NCI-H146 (cell line): ENCODE data around the gene NENF.

Source experiments
- DNase-seq: peaks from one replicate; lab custom pipeline; 2025; lab: John Stamatoyannopoulos, UW

The NENF gene

DNA sequence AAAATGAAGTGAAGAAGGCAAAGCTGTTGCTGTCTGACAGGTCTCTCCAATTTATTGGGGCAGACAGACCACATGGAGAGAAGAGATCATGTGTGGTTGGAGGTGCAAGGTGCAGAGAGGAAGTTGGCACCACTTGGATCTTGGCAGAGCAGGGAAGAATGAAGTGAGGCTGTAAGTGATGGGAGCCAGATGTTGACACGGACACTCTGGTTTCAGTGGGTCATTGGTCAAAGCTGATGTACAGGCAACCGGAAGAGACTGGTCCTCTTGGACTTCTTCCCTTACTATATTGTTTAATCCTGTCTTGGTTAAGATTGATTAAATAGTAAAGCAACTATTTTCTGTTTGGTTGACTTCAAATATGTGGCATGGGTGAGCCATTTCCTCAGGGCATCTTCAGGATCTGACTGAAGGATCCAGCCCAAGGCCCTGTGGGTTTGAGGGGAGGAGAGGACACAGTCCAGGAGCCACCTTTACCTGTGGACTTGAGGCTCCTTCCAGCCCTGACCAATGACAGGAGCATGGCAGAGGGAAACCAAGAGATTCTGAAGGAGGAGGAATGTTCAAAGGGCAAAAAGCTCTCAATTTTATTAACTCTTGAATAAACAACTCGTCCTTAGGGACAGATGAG is 49.4 kb downstream of the NENF start:
- DNase-seq = no peak

DNA sequence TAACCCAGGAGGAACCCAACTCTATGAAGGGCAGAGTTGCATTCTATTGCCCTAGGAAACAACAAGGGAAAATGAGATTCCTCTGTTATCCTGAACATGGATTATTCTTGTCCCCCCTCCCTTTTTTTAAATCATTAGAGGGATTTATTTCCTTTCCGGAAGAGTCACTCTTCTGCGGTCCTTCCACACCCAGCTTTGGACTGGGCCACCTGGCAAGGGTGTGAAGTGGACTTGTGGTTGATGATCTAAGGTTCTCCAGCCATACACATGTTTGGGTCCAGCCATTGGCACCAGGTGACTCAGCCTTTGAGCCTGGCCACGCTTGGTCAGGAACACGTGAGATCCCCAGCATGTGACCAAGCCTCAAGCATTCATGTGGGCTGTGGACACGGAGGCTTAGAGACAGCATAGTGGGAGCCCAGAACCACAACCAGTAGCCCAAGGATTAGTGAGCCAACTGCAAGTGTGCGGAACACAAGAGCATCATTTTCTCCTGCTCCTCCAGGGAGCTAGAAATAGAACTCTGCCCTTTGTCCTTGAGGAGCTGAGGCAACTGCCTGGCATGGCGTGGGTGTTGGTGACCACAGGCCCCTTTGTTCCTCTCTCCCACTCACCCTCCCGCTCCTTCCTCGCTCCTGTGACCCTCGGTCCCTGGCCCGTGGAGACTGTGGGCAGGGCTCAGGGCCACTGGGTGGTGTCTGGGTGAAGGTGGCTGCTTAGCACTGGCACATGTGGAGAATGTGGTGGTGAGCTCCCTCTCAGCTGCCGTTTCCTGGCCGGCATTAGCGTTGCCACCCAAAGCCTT is 50.1 kb downstream of the NENF start:
- no peak for DNase-seq

GRCh38 chr1:212484701-212485570 is 52.2 kb downstream of the NENF start:
- DNase-seq = no peak

DNA sequence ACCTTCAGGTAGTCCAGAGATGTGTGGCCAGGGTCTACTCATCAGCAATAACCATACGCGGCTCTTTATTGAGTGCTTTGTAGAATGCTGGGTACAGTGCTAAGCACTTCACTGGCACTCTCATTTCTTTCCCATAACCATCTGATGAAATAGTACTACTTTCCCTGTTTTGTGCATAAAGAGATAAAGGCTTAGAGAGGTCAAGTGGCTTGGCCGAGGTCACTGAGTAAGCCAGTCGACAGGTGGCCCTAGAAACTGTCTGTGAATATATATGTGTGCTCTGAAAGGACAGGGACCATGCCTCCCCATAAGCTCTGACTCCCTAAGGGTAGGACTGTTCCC is 52.8 kb downstream of the NENF start:
- no peak for DNase-seq

DNA sequence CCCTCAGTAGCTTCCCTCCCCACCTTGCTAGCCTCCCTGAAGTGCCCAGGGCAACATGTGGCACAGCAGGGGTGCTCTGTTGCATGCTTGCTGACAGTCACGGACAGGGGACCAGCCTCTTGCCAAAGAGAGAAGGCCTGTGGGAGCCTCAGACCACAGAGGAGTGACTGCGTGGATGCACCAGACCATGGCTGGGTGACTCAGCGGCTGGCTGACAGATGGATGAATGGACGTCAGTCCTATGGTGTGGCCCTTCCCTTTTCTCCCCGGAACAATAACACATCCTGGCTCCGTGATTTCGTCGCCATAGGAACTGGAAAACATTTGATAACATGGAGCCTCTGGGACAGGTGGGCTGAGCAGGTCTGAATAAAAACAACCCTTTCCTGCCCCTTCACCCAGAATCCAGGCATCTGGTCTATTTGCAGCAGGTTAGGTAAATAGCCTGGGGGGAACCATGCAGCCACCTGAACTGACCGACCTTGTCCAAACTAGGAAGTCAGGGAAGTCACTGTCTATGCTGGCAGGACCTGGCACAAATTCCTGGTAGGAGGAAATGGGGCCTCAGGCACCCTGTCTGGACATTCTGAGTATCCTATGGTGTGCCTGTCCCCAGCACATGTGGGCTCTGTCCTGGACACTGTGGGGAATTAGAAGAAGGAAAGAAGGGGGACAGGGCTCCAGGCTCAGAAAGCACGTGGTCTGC is 53.3 kb downstream of the NENF start:
- DNase-seq = peak; percentile 98

DNA sequence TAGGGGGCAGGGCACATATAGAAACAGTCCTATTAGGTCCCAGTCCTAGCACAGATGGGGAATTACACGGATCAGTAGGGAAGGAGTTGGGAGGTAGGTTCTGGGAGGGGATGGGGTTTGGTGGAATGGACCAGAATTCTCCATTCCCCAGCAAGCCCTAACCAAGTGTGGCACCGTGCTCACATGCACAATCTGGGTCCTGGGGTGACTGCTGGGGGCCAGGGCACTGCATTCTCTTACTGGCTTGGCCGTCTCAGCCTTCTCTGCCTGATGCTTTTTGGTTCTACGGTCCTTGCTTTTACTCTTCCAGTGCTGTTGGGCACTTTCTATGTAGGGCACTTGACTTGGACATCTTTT is 53.9 kb downstream of the NENF start:
- no peak for DNase-seq

- DNase-seq = peak; percentile 21
Measured at GRCh38 chr1:212487286-212487685, 54.6 kb downstream of the NENF start.

DNA sequence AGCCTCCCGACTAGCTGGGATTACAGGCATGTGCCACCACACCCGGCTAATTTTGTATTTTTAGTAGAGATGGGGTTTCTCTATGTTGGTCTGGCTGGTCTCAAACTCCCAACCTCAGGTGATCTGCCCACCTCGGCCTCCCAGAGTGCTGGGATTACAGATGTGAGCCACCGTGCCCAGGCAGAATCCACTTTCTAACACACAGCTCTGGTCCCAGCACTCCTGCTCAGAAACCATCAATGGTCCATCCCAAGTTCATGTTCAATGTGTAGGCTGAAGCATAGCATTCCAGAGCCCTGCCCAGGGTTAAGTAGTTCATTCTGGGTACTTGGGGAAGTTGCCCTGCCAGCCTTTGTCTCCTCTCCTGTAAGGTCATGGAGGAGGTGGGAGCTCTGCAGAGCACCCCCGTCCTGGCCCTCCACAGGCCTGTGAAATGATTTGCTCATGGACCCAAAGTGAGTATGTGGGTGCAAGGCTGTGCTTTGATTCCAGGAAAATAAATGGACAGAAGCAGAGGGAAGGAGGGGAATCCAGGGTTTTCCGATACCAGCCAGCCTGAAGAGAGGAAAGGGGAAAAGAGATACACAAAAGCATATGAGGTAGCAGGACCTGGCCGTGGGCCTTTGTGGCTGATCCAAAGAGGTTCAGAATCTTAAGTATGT is 55.2 kb downstream of the NENF start:
- DNase-seq = no peak

- peak; percentile 39 for DNase-seq
Measured at GRCh38 chr1:212488436-212489283, 55.9 kb downstream of the NENF start.

GRCh38 chr1:212489284-212489859 is 56.7 kb downstream of the NENF start:
- DNase-seq = no peak

- DNase-seq = peak; percentile 85
Measured at GRCh38 chr1:212490276-212490675, 57.6 kb downstream of the NENF start.

DNA sequence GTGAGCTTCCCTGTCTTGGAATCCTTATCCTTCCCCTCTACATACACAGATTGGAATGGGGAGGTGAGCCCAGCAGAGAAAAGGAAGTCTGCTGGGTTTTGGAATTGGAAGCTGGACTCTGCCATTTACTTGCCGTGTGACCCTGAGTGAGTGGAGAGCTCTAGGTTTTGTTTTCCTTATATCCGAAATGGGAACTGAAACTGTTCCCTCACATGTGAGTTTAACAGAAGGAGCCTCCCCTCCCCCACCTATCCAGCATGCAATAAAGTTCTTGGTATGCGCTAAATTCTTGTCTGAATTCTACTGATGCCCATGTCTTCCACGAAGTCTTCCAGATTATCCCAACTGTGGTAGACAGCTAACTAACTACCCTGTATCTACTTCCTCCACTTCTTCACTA is 58.7 kb downstream of the NENF start:
- DNase-seq = no peak
